Parathyroid adenoma (tissue), 2 donors: ENCODE data around the gene TMEM150B.

Experiments
- H2AFZ ChIP-seq: fragments of 300-600 bp; sonication (generic); one replicate; pipeline ENCODE4 v1.7.0; 2017; ENCODE audit warnings: antibody characterized with exemption, mild to moderate bottlenecking
- H3K27ac ChIP-seq: fragments of 300-600 bp; sonication (generic); one replicate; pipeline ENCODE4 v1.7.0; 2017
- H3K27me3 ChIP-seq: fragments of 300-600 bp; sonication (generic); one replicate; pipeline ENCODE4 v1.7.0; 2017; ENCODE audit warnings: low read length; ENCODE audit not compliant: control insufficient read depth, insufficient read depth
- H3K36me3 ChIP-seq: fragments of 300-600 bp; sonication (generic); one replicate; pipeline ENCODE4 v1.7.0; 2017; ENCODE audit warnings: low read length; ENCODE audit not compliant: control insufficient read depth, insufficient read depth
- H3K4me1 ChIP-seq: fragments of 300-600 bp; sonication (generic); one replicate; pipeline ENCODE4 v1.7.0; 2017; ENCODE audit warnings: control low read depth
- H3K4me2 ChIP-seq: fragments of 300-600 bp; sonication (generic); one replicate; pipeline ENCODE4 v1.7.0; 2017; ENCODE audit warnings: low read length
- H3K4me3 ChIP-seq: fragments of 300-600 bp; sonication (generic); one replicate; pipeline ENCODE4 v1.7.0; 2017; ENCODE audit warnings: low read depth, low read length
- H3K79me2 ChIP-seq: fragments of 300-600 bp; sonication (generic); one replicate; pipeline ENCODE4 v1.7.0; 2017; ENCODE audit warnings: control low read depth
- H3K9ac ChIP-seq: fragments of 300-600 bp; sonication (generic); one replicate; pipeline ENCODE4 v1.7.0; 2017; ENCODE audit warnings: mild to moderate bottlenecking
- H3K9me3 ChIP-seq: fragments of 300-600 bp; sonication (generic); one replicate; pipeline ENCODE4 v1.7.0; 2017; ENCODE audit warnings: low read length; ENCODE audit not compliant: control insufficient read depth
- CTCF ChIP-seq: fragments of 300-600 bp; sonication (generic); IDR thresholded peaks from one replicate; pipeline ENCODE4 v1.7.0; 2017; ENCODE audit warnings: antibody characterized with exemption, mild to moderate bottlenecking
- donor health status: primary hyperparathyroidism.

TMEM150B gene

GRCh38 chr19:55319785-55320184 lies 5.4 kb downstream of the TMEM150B start:
- no peak overlapping the region for H3K27ac ChIP-seq
- no peaks in the 10 kb centered on the region for H3K4me1 ChIP-seq
- H3K9ac ChIP-seq, result no peak overlapping the region

GRCh38 chr19:55316646-55317045 lies 8.5 kb downstream of the TMEM150B start:
- Histone ChIP-seq H3K27me3 (no peaks in the 10 kb centered on the region), H3K9ac (no peak overlapping the region), H2AFZ (no peak overlapping the region), H3K27ac (no peak overlapping the region), H3K4me1 (no peaks in the 10 kb centered on the region), H3K9me3 (no peaks in the 10 kb centered on the region), H3K79me2 (no peaks in the 10 kb centered on the region), H3K4me3 (no peak overlapping the region), H3K36me3 (no peaks in the 10 kb centered on the region), H3K4me2 (no peak overlapping the region)
- no peak for TF ChIP-seq CTCF

More at GRCh38 chr19:55319785-55320184, 5.4 kb downstream of the TMEM150B start:
- Histone ChIP-seq H2AFZ (no peak overlapping the region), H3K9me3 (no peaks in the 10 kb centered on the region), H3K36me3 (no peaks in the 10 kb centered on the region), H3K4me3 (no peak overlapping the region), H3K27me3 (no peaks in the 10 kb centered on the region), H3K4me2 (no peak overlapping the region), H3K79me2 (no peaks in the 10 kb centered on the region)
- TF ChIP-seq CTCF, result no peak

- Histone ChIP-seq H3K4me2 (no peak overlapping the region), H3K9ac (no peak overlapping the region), H3K27me3 (no peaks in the 10 kb centered on the region), H3K27ac (no peak overlapping the region), H2AFZ (no peak overlapping the region), H3K9me3 (no peaks in the 10 kb centered on the region), H3K4me3 (no peak overlapping the region), H3K4me1 (no peaks in the 10 kb centered on the region), H3K79me2 (no peaks in the 10 kb centered on the region), H3K36me3 (no peaks in the 10 kb centered on the region)
- no peak for TF ChIP-seq CTCF
Observed at GRCh38 chr19:55315956-55316525, 9.1 kb downstream of the TMEM150B start.

- H2AFZ ChIP-seq, result no peak overlapping the region
- no peak overlapping the region for H3K4me2 ChIP-seq
- H3K9ac ChIP-seq, result no peak overlapping the region
- no peaks in the 10 kb centered on the region for H3K36me3 ChIP-seq
- H3K4me1 ChIP-seq, result no peaks in the 10 kb centered on the region
- TF ChIP-seq CTCF, result no peak
- H3K4me3 ChIP-seq, result no peak overlapping the region
- H3K9me3 ChIP-seq, result no peaks in the 10 kb centered on the region
- no peaks in the 10 kb centered on the region for H3K79me2 ChIP-seq
- no peak overlapping the region for H3K27ac ChIP-seq
- no peaks in the 10 kb centered on the region for H3K27me3 ChIP-seq
Observed at GRCh38 chr19:55314396-55314795, 10.7 kb downstream of the TMEM150B start.
